WTC11 (cell line): ENCODE measurements around the gene SERTAD3. TPM values are rescaled to one million over a fixed set of nuclear protein-coding genes. Genes with fewer than 3 reads are reported as not detected.

Experiments
- ATAC-seq: fragments of 200-7000 bp; cut with Tn5 transposase; 2 replicates; pipeline ENCODE4 v1.10.0; 2021; ENCODE audit warnings: mild to moderate bottlenecking, moderate library complexity
- CTCF ChIA-PET: fragments of 300-600 bp; sonication (Branson Sonifier 250); formaldehyde crosslinking; loops from one replicate; lab custom pipeline; 2021; ENCODE audit warnings: antibody characterized with exemption; lab: Charles Lee
- POLR2A ChIA-PET: fragments of 350-600 bp; sonication (Branson Sonifier 250); formaldehyde crosslinking; loops from one replicate; lab custom pipeline; 2021; ENCODE audit warnings: antibody characterized with exemption; lab: Charles Lee
- DNase-seq: peaks from one replicate; pipeline ENCODE4 v3.0.0; 2021; ENCODE audit warnings: low spot score
- H3K27ac Mint-ChIP-seq: 2 replicates; pipeline ENCODE4 v1.8.0; 2021; ENCODE audit warnings: mixed read lengths
- H3K27me3 Mint-ChIP-seq: 2 replicates; pipeline ENCODE4 v1.8.0; 2021; ENCODE audit warnings: low read depth, mild to moderate bottlenecking, moderate library complexity, mixed read lengths
- H3K36me3 Mint-ChIP-seq: 2 replicates; pipeline ENCODE4 v1.8.0; 2021; ENCODE audit warnings: mixed read lengths
- H3K4me1 Mint-ChIP-seq: 2 replicates; pipeline ENCODE4 v1.8.0; 2022; ENCODE audit warnings: mixed read lengths
- H3K4me3 Mint-ChIP-seq: 2 replicates; pipeline ENCODE4 v1.8.0; 2021; ENCODE audit warnings: mild to moderate bottlenecking, moderate library complexity, mixed read lengths
- H3K9me3 Mint-ChIP-seq: 2 replicates; pipeline ENCODE4 v1.8.0; 2021; ENCODE audit warnings: mixed read lengths
- ATF2 ChIP-seq: sonication (generic); formaldehyde crosslinking; IDR thresholded peaks from 2 replicates; pipeline ENCODE4 v1.8.1; 2022; ENCODE audit warnings: low read depth, missing genetic modification reagents, borderline replicate concordance
- E2F1 ChIP-seq: sonication (generic); formaldehyde crosslinking; IDR thresholded peaks from 2 replicates; pipeline ENCODE4 v1.8.0; 2022; ENCODE audit warnings: mild to moderate bottlenecking, missing genetic modification reagents
- FOXP1 ChIP-seq: sonication (generic); formaldehyde crosslinking; IDR thresholded peaks from 2 replicates; pipeline ENCODE4 v1.8.0; 2022; ENCODE audit warnings: missing genetic modification reagents, mild to moderate bottlenecking, moderate library complexity, borderline replicate concordance
- FOXP4 ChIP-seq: sonication (generic); formaldehyde crosslinking; IDR thresholded peaks from 2 replicates; pipeline ENCODE4 v1.8.0; 2022; ENCODE audit warnings: mild to moderate bottlenecking, missing genetic modification reagents
- HMGA2 ChIP-seq: fragments of 250-450 bp; sonication (Bioruptor Pico); IDR thresholded peaks from 2 replicates; pipeline ENCODE4 v1.4.0; 2021; ENCODE audit warnings: mild to moderate bottlenecking, moderate library complexity
- HMGXB4 ChIP-seq: sonication (generic); formaldehyde crosslinking; IDR thresholded peaks from 2 replicates; pipeline ENCODE4 v1.8.1; 2023; ENCODE audit warnings: mild to moderate bottlenecking, moderate library complexity, missing genetic modification reagents
- MXD4 ChIP-seq: fragments of 250-450 bp; sonication (Bioruptor Pico); IDR thresholded peaks from 2 replicates; pipeline ENCODE4 v1.8.0; 2021; ENCODE audit warnings: mild to moderate bottlenecking, moderate library complexity, borderline replicate concordance
- NFATC4 ChIP-seq: fragments of 250-450 bp; sonication (Bioruptor Pico); IDR thresholded peaks from 2 replicates; pipeline ENCODE4 v1.9.0; 2021; ENCODE audit warnings: mild to moderate bottlenecking
- NFE2L1 ChIP-seq: sonication (generic); formaldehyde crosslinking; IDR thresholded peaks from 2 replicates; pipeline ENCODE4 v1.8.1; 2023; ENCODE audit warnings: missing genetic modification reagents
- RORB ChIP-seq: fragments of 250-450 bp; sonication (Bioruptor Pico); IDR thresholded peaks from 2 replicates; pipeline ENCODE4 v1.9.0; 2021; ENCODE audit warnings: mild to moderate bottlenecking
- SMAD3 ChIP-seq: sonication (generic); formaldehyde crosslinking; IDR thresholded peaks from 2 replicates; pipeline ENCODE4 v1.8.0; 2022; ENCODE audit warnings: missing genetic modification reagents, mild to moderate bottlenecking, borderline replicate concordance
- ZNF138 ChIP-seq: sonication (generic); formaldehyde crosslinking; conservative IDR thresholded peaks from 2 replicates; pipeline ENCODE4 v1.8.1; 2022; ENCODE audit warnings: mild to moderate bottlenecking, moderate library complexity, missing genetic modification reagents
- ZNF263 ChIP-seq: sonication (generic); formaldehyde crosslinking; IDR thresholded peaks from 2 replicates; pipeline ENCODE4 v1.8.1; 2022; ENCODE audit warnings: low read depth, mild to moderate bottlenecking, moderate library complexity, missing genetic modification reagents
- ZNF423 ChIP-seq: fragments of 250-450 bp; sonication (Bioruptor Pico); IDR thresholded peaks from 2 replicates; pipeline ENCODE4 v2.1.2; 2022; ENCODE audit warnings: mild to moderate bottlenecking, moderate library complexity
- total RNA-seq: library from RNA; stranded (reverse); gene quantifications from 3 replicates; pipeline ENCODE4 v1.2.3, GENCODE V29; 2021
- TF ChIP-seq, protein P1 (sequence below): fragments of 250-450 bp; sonication (Bioruptor Pico); IDR thresholded peaks from 2 replicates; pipeline ENCODE4 v1.8.0; 2021; ENCODE audit warnings: mild to moderate bottlenecking
- TF ChIP-seq, protein P2 (sequence below): sonication (generic); formaldehyde crosslinking; IDR thresholded peaks from 2 replicates; pipeline ENCODE4 v1.8.1; 2023; ENCODE audit warnings: mild to moderate bottlenecking, missing genetic modification reagents
- TF ChIP-seq, protein P3 (sequence below): fragments of 250-450 bp; sonication (Bioruptor Pico); IDR thresholded peaks from 2 replicates; pipeline ENCODE4 v1.9.0; 2021; ENCODE audit warnings: mild to moderate bottlenecking

The SERTAD3 gene
- total RNA-seq, 1 experiment from 2014 or later: 33.6 TPM

DNA sequence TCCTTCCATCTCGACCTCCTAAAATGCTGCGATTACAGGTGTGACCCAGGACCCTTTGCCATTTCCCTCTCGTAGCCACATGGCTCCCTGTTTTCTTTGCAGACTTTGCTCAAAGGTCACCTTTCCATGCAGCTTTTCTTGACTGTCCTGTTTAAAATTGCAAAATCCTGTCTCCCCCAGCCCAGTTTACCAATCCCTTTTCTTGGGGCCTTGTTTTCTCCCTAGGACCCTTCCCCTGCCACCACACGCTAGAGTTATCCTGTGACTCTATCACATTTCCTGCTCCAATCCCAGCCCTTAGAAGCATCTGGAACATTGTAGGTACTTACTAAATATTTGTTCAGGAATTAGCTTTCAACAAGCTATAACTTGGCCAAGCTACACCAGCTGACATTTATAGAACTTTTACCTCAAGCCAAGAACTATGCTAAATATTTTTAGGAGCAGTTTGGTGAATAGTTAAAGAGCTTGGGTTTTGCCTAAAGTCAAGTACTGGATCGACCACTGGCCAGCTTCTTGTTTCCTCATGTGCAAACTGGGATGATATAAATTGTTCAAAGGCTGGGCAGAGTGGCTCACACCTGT is 9.1 kb upstream of the SERTAD3 start (continued):
- TF ChIP-seq FOXP4 (CRISPR knock-in tag): no peak
- no peak for TF ChIP-seq NFATC4 (CRISPR knock-in tag)
- no peak for TF ChIP-seq HMGXB4
- no peak for TF ChIP-seq NFE2L1
- TF ChIP-seq ZNF423: no peak
- no peak for TF ChIP-seq ZNF138 (CRISPR knock-in tag)
- TF ChIP-seq, protein P1, sequence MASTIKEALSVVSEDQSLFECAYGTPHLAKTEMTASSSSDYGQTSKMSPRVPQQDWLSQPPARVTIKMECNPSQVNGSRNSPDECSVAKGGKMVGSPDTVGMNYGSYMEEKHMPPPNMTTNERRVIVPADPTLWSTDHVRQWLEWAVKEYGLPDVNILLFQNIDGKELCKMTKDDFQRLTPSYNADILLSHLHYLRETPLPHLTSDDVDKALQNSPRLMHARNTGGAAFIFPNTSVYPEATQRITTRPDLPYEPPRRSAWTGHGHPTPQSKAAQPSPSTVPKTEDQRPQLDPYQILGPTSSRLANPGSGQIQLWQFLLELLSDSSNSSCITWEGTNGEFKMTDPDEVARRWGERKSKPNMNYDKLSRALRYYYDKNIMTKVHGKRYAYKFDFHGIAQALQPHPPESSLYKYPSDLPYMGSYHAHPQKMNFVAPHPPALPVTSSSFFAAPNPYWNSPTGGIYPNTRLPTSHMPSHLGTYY (CRISPR knock-in tag): no peak
- TF ChIP-seq HMGA2 (CRISPR knock-in tag): no peak
- no peak for TF ChIP-seq ATF2 (CRISPR knock-in tag)
- TF ChIP-seq, all 79 proteins: peak for 0

- ATAC-seq (no peak), DNase-seq (no peak)
- H3K9me3 Mint-ChIP-seq: no peaks in the 10 kb centered on the region
- TF ChIP-seq, protein P2, sequence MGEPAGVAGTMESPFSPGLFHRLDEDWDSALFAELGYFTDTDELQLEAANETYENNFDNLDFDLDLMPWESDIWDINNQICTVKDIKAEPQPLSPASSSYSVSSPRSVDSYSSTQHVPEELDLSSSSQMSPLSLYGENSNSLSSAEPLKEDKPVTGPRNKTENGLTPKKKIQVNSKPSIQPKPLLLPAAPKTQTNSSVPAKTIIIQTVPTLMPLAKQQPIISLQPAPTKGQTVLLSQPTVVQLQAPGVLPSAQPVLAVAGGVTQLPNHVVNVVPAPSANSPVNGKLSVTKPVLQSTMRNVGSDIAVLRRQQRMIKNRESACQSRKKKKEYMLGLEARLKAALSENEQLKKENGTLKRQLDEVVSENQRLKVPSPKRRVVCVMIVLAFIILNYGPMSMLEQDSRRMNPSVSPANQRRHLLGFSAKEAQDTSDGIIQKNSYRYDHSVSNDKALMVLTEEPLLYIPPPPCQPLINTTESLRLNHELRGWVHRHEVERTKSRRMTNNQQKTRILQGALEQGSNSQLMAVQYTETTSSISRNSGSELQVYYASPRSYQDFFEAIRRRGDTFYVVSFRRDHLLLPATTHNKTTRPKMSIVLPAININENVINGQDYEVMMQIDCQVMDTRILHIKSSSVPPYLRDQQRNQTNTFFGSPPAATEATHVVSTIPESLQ (CRISPR knock-in tag): no peak
- TF ChIP-seq, protein P3, sequence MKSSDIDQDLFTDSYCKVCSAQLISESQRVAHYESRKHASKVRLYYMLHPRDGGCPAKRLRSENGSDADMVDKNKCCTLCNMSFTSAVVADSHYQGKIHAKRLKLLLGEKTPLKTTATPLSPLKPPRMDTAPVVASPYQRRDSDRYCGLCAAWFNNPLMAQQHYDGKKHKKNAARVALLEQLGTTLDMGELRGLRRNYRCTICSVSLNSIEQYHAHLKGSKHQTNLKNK (CRISPR knock-in tag): no peak
- H3K27me3 Mint-ChIP-seq: no peaks in the 10 kb centered on the region
- POLR2A ChIA-PET: interaction anchor here (0.7 kb wide), 1 partner anchor 11 kb away, joined by 6 read pairs; no protein-coding TSS in a partner anchor
- no peak overlapping the region; the same call in none of the 2 replicates for H3K27ac Mint-ChIP-seq
- peaks cover 5% of the 10 kb centered on the region; the same call in 1 of the 2 replicates for H3K4me1 Mint-ChIP-seq
- H3K4me3 Mint-ChIP-seq: no peak overlapping the region
- CTCF ChIA-PET: interaction anchor here (6.6 kb wide), 1 partner anchor 12 kb away, joined by 57 read pairs; the partner anchor contains the start of gene BLVRB
- H3K36me3 Mint-ChIP-seq: peaks cover 3% of the 10 kb centered on the region; the same call in 1 of the 2 replicates
These were observed 7.9 kb upstream of the SERTAD3 start for GRCh38 chr19:40452016-40452415.

GRCh38 chr19:40450664-40451063 is 6.5 kb upstream of the SERTAD3 start:
- Mint-ChIP-seq H3K4me3 (no peak overlapping the region), H3K27ac (peak overlapping the region; percentile 91), H3K4me1 (peaks cover 13% of the 10 kb centered on the region), H3K27me3 (no peaks in the 10 kb centered on the region), H3K36me3 (peaks cover 3% of the 10 kb centered on the region; the same call in 1 of the 2 replicates), H3K9me3 (no peaks in the 10 kb centered on the region)
- CTCF ChIA-PET: interaction anchor here (0.8 to 6.6 kb wide), 2 partner anchors 13 to 30 kb away, joined by 4 to 57 read pairs; partner anchors contain the start of gene BLVRB
- no peak for ATAC-seq
- POLR2A ChIA-PET: no interaction called here
- no peak for DNase-seq
- no peak for TF ChIP-seq ZNF138 (CRISPR knock-in tag)
- no peak for TF ChIP-seq ZNF263 (CRISPR knock-in tag)
- no peak for TF ChIP-seq MXD4 (CRISPR knock-in tag)
- TF ChIP-seq, protein P3 (CRISPR knock-in tag): no peak
- TF ChIP-seq E2F1 (CRISPR knock-in tag): no peak
- TF ChIP-seq, protein P2 (CRISPR knock-in tag): no peak
- TF ChIP-seq FOXP1 (CRISPR knock-in tag): no peak
- no peak for TF ChIP-seq SMAD3 (CRISPR knock-in tag)
- TF ChIP-seq RORB (CRISPR knock-in tag): no peak
